Lower leg skin (tissue), 3 donors: Measurements from ENCODE around the gene BMP6.

ENCODE experiments used
- CTCF ChIP-seq, 3 donors: fragments of 450-650 bp; IDR thresholded peaks; one replicate each; pipeline ENCODE4 v1.5.1; 2016; ENCODE audit warnings: antibody characterized with exemption in 3 of 3, mild to moderate bottlenecking in 3 of 3, moderate library complexity in 2 of 3
- POLR2A ChIP-seq, 2 donors: fragments of 450-650 bp; IDR thresholded peaks; one replicate each; pipeline ENCODE4 v1.6.1; 2016 to 2017; ENCODE audit warnings: antibody characterized with exemption in 2 of 2, mild to moderate bottlenecking in 1 of 2, moderate library complexity in 1 of 2

GRCh38 chr6:7833751-7834070 is 107.8 kb downstream of the BMP6 start:
- no peak for TF ChIP-seq POLR2A (IDR thresholded peaks at IDR 0.05)
- no peak for TF ChIP-seq CTCF (IDR thresholded peaks at IDR 0.05)
